ENCODE measurements around the gene SPINDOC. TPM values are rescaled to one million over a fixed set of nuclear protein-coding genes. Genes with fewer than 3 reads are reported as not detected.

Gene SPINDOC
- total RNA-seq, 2 donors from 2014 or later = 96.1 to 103 TPM

DNA sequence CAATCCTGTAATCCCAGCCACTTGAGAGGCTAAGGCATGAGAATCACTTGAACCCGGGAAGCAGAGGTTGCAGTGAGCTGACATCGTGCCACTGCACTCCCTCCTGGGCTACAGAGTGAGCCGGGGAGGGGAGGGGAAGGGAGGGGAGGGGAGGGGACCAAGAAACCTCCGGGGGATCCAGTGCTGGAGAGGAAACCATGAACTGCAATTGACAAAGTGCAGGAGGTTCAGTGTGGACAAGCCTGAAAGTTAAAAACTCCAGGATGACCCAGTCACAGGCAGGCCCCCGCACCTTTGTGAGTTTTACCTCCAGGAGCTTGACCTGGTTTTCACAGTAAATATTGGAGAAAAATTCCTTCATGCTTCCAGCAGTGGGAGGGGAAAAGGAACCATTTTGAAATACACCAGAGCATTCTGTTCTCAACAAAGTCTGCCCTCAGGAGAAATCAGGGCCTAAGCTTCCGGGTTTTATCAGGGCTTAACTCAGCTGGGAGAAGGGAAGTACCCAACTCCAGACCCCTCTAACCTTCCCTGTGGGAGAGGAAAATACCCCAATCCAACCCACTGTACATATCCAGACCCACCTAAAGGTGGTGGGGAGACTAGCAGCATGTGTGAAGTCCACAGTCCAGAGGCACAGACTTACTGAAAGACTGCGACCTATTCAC lies 29.2 kb upstream of the SPINDOC start:
- Mint-ChIP-seq H3K36me3 (ENCODE audit: low read depth) (no peaks in the 10 kb centered on the region), H3K9me3 (no peaks in the 10 kb centered on the region), H3K4me3 (no peak overlapping the region), H3K4me1 (no peaks in the 10 kb centered on the region), H3K27me3 (ENCODE audit: insufficient read depth) (no peaks in the 10 kb centered on the region), H3K27ac (peak overlapping the region; percentile 26)
- Histone ChIP-seq H3K9me3 (ENCODE audit: control insufficient read depth, low read length) (no peaks in the 10 kb centered on the region), H3K9ac (ENCODE audit: extremely low read depth, low read length, poor library complexity, severe bottlenecking) (no peak overlapping the region), H3K27me3 (ENCODE audit: control insufficient read depth, insufficient read depth, low read length, poor library complexity, severe bottlenecking) (no peaks in the 10 kb centered on the region), H3K27ac (ENCODE audit: low read depth, low read length) (no peak overlapping the region), H3K4me1 (ENCODE audit: control insufficient read depth, insufficient read depth, low read length) (no peaks in the 10 kb centered on the region), H3K4me3 (ENCODE audit: low read length) (no peak overlapping the region), H3K36me3 (ENCODE audit: control insufficient read depth, insufficient read depth, low read length) (no peaks in the 10 kb centered on the region)
- WGBS, 2 experiments (ENCODE audit: insufficient coverage in 1 of 2, insufficient read length in 1 of 2) = 66 to 67% methylated on average over 2 to 6 of the region's 7 CpGs
- TF ChIP-seq, protein P1, sequence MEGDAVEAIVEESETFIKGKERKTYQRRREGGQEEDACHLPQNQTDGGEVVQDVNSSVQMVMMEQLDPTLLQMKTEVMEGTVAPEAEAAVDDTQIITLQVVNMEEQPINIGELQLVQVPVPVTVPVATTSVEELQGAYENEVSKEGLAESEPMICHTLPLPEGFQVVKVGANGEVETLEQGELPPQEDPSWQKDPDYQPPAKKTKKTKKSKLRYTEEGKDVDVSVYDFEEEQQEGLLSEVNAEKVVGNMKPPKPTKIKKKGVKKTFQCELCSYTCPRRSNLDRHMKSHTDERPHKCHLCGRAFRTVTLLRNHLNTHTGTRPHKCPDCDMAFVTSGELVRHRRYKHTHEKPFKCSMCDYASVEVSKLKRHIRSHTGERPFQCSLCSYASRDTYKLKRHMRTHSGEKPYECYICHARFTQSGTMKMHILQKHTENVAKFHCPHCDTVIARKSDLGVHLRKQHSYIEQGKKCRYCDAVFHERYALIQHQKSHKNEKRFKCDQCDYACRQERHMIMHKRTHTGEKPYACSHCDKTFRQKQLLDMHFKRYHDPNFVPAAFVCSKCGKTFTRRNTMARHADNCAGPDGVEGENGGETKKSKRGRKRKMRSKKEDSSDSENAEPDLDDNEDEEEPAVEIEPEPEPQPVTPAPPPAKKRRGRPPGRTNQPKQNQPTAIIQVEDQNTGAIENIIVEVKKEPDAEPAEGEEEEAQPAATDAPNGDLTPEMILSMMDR (conservative IDR thresholded peaks at IDR 0.05) = no peak
- DNase-seq = peak; percentile 61

DNA sequence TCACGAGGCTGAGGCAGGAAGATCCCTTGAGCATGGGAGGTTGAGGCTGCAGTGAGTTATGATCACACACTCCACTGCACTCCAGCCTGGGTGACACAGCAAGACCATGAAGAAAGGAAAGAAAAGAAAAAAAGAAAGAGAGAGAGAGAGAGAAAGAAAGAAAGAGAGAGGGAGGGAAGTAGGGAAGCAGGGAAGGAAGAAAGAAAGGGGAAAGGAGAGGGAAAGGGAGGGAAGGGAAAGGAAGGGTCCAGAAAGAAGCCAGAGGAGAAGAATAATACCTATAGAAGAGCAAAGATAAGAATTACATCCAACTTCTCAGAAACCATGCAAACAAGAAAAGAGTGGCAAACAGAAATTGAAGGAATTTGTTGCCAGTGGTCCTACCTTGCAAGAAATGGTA lies 27.4 kb upstream of the SPINDOC start:
- 90% methylated on average over 1 of the region's 1 CpG for whole genome bisulfite sequencing, 2 experiments (ENCODE audit: insufficient coverage in 1 of 2, insufficient read length in 1 of 2)
- Histone ChIP-seq H3K4me1 (ENCODE audit: control insufficient read depth, insufficient read depth, low read length) (no peaks in the 10 kb centered on the region), H3K27ac (ENCODE audit: low read depth, low read length) (no peak overlapping the region), H3K9me3 (ENCODE audit: control insufficient read depth, low read length) (peaks cover 2% of the 10 kb centered on the region), H3K27me3 (ENCODE audit: control insufficient read depth, insufficient read depth, low read length, poor library complexity, severe bottlenecking) (no peaks in the 10 kb centered on the region), H3K36me3 (ENCODE audit: control insufficient read depth, insufficient read depth, low read length) (no peaks in the 10 kb centered on the region), H3K4me3 (ENCODE audit: low read length) (no peak overlapping the region), H3K9ac (ENCODE audit: extremely low read depth, low read length, poor library complexity, severe bottlenecking) (no peak overlapping the region)
- no peak overlapping the region for H3K4me3 Mint-ChIP-seq
- TF ChIP-seq, protein P1 (conservative IDR thresholded peaks at IDR 0.05) = no peak
- H3K36me3 Mint-ChIP-seq (ENCODE audit: low read depth) = no peaks in the 10 kb centered on the region
- no peak for DNase-seq
- peaks cover 9% of the 10 kb centered on the region for H3K9me3 Mint-ChIP-seq
- no peak overlapping the region for H3K27ac Mint-ChIP-seq
- H3K4me1 Mint-ChIP-seq = no peaks in the 10 kb centered on the region
- no peaks in the 10 kb centered on the region for H3K27me3 Mint-ChIP-seq (ENCODE audit: insufficient read depth)

DNA sequence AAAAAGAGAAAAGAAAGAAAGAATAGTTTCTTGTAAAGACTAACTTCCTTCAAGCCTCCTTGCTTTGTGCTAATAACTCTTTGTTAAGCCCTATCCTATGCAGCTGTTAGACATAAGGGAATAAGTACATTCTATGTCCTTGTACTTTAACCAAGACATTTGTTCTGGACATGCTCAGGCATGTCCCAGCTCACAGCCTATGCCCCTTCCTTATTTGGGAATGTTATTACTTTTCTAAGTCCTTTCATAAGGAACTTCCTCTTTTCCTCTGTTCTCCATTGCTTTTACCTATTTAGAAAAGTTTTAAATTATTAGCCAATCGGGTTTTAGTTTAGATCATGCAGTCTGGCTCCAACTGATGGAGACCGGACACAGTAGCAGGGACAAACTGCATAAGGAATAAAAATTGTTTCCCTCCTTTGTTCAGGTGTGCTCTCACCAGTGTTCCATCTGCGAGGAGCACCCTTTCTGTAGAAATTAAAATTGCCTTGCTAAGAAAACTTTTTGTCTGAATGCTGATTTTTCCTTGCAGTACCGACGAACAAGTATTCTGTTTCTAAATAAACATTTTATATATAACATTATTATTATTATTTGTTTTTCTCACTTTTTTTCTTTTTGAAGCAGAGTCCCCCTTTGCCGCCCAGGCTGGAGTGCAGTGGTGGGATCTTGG lies 21.6 kb upstream of the SPINDOC start:
- Mint-ChIP-seq H3K36me3 (ENCODE audit: low read depth) (no peaks in the 10 kb centered on the region), H3K27ac (no peak overlapping the region)
- no peak overlapping the region for H3K27ac ChIP-seq (ENCODE audit: low read depth, low read length)

More for the DNA sequence above, 21.6 kb upstream of the SPINDOC start:
- no peaks in the 10 kb centered on the region for H3K4me1 Mint-ChIP-seq
- WGBS, 2 experiments (ENCODE audit: insufficient coverage in 1 of 2, insufficient read length in 1 of 2) = 89 to 92% methylated on average over 3 to 4 of the region's 6 CpGs
- peaks cover 28% of the 10 kb centered on the region for H3K9me3 Mint-ChIP-seq
- Histone ChIP-seq H3K4me3 (ENCODE audit: low read length) (no peak overlapping the region), H3K27me3 (ENCODE audit: control insufficient read depth, insufficient read depth, low read length, poor library complexity, severe bottlenecking) (no peaks in the 10 kb centered on the region), H3K36me3 (ENCODE audit: control insufficient read depth, insufficient read depth, low read length) (no peaks in the 10 kb centered on the region), H3K4me1 (ENCODE audit: control insufficient read depth, insufficient read depth, low read length) (no peaks in the 10 kb centered on the region), H3K9ac (ENCODE audit: extremely low read depth, low read length, poor library complexity, severe bottlenecking) (no peak overlapping the region), H3K9me3 (ENCODE audit: control insufficient read depth, low read length) (peaks cover 20% of the 10 kb centered on the region)
- no peak overlapping the region for H3K4me3 Mint-ChIP-seq
- no peak for DNase-seq
- TF ChIP-seq, protein P1 (conservative IDR thresholded peaks at IDR 0.05) = no peak
- H3K27me3 Mint-ChIP-seq (ENCODE audit: insufficient read depth) = no peaks in the 10 kb centered on the region
